ENCODE data around the gene NEK2.
"Not testable (repeated sequence)": the region's sequence is repeated elsewhere in the genome, so short reads cannot be mapped to it uniquely, and the experiment has no call there.

- not testable (repeated sequence) for TF ChIP-seq CTCF (conservative IDR thresholded peaks at IDR 0.05); ZFX (IDR thresholded peaks at IDR 0.05)
Observed at GRCh38 chr1:211682186-211682585, 6.8 kb upstream of the NEK2 start.
